Kidney (tissue), 14 donors: Measurements from ENCODE around the gene RGS6. TPM values are rescaled to one million over a fixed set of nuclear protein-coding genes. Genes with fewer than 3 reads are reported as not detected.

Experiments
- DNase-seq, 5 donors: peaks; one replicate each; pipeline ENCODE4 v3.0.0-alpha.2; 2013 to 2020
- FAIRE-seq: peaks from 2 replicates; lab custom pipeline; 2012; peaks lifted over from hg19 to GRCh38; lab: Jason Lieb, UNC
- H3K27ac ChIP-seq, 2 donors: one replicate each; pipeline ENCODE4 v1.7.0; 2013; ENCODE audit warnings: low read depth in 2 of 2, low read length in 2 of 2, inconsistent platforms in 1 of 2
- H3K27me3 ChIP-seq: one replicate; pipeline ENCODE4 v1.7.1; 2013; ENCODE audit warnings: low read length, inconsistent platforms; ENCODE audit not compliant: control insufficient read depth, insufficient read depth
- H3K36me3 ChIP-seq, 3 donors: one replicate each; pipeline versions ENCODE4 v1.7.0 to v1.7.1; 2013; ENCODE audit warnings: low read length in 3 of 3, control low read depth in 1 of 3, inconsistent platforms in 1 of 3; ENCODE audit not compliant: insufficient read depth in 3 of 3, control insufficient read depth in 2 of 3
- H3K4me1 ChIP-seq, 3 donors: one replicate each; pipeline versions ENCODE4 v1.7.0 to v1.7.1; 2013; ENCODE audit warnings: low read length in 3 of 3, inconsistent platforms in 1 of 3, low read depth in 1 of 3; ENCODE audit not compliant: control insufficient read depth in 2 of 3, insufficient read depth in 2 of 3
- H3K4me3 ChIP-seq, 3 donors: one replicate each; pipeline versions ENCODE4 v1.7.0 to v1.8.1; 2013; ENCODE audit warnings: low read length in 3 of 3, control low read depth in 1 of 3, inconsistent platforms in 1 of 3
- H3K9ac ChIP-seq, 3 donors: one replicate each; pipeline versions ENCODE4 v1.7.0 to v1.7.1; 2013; ENCODE audit warnings: low read length in 3 of 3, control low read depth in 1 of 3, inconsistent platforms in 1 of 3
- H3K9me3 ChIP-seq, 3 donors: one replicate each; pipeline versions ENCODE4 v1.7.0 to v1.7.1; 2013; ENCODE audit warnings: low read length in 3 of 3, control low read depth in 1 of 3, inconsistent platforms in 1 of 3; ENCODE audit not compliant: control insufficient read depth in 2 of 3, insufficient read depth in 1 of 3
- intact Hi-C: fragments of 100-400 bp; cut with DNase I; formaldehyde crosslinking; loops from one replicate; pipeline ENCODE4 v1.11.1; 2022
- polyA plus RNA-seq: library from polyadenylated mRNA; stranded (reverse); fragments of 350-450 nt; fragmentation: Illumina TruSeq; extraction: RNeasy Lipid Tissue Mini Kit (QIAGEN cat#74804); gene quantifications from one replicate; pipeline ENCODE4 v1.2.3, GENCODE V29; 2014; ENCODE audit warnings: low read depth, low replicate concordance; ENCODE audit not compliant: insufficient read depth
- total RNA-seq: library from RNA; stranded (reverse); fragmentation: NEBNext Ultra II Directional; extraction: Animal tissue kit (Norgen Biotek cat#: 25700); gene quantifications from one replicate; pipeline ENCODE4 v1.2.1, GENCODE V29; 2021
- TF ChIP-seq, protein P1 (sequence below): IDR thresholded peaks from 3 replicates; pipeline ENCODE4 v1.5.1; 2012; ENCODE audit warnings: mild to moderate bottlenecking, moderate library complexity, borderline replicate concordance; ENCODE audit not compliant: insufficient read depth; ENCODE audit errors: extremely low read depth
- donor health status: control.
- donor health status: control.
- donor health status: control.
- donor health status: control.
- donor health status: control.
- donor health status: DM: yes; HTN: yes; CAD: no.
- donor health status: Normal renal cell carcinoma (clear cell type).

RGS6 gene
- total and polyA plus RNA-seq, 2 donors from 2014 or later = 1.1 to 1.4 TPM

DNA sequence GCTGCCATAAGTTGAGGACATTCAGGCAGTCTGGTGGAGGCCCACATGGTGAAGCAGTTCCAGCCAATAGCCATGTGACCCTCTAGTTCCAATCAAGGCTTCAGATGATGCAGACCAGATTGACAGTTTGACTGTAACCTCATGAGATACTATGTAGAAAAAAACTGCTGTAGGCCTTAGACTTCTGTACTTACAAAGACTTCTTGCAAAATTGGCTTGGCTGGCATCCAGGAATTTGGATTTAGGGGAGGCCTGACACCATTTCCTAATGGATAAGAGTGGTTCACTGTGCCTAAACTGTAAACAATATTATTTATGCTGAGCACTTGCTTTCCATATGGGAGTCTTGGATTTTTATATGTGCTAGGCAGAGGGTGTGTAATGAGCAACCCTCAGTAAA lies 76.4 kb downstream of the RGS6 start:
- no peak overlapping the region for H3K27ac ChIP-seq
- intact Hi-C loops = no loop called here
- no peaks in the 10 kb centered on the region for H3K9me3 ChIP-seq
- FAIRE-seq = no peak
- H3K9ac ChIP-seq = no peak overlapping the region
- H3K4me1 ChIP-seq = no peaks in the 10 kb centered on the region
- peak in 2 of 5 donors; percentile 12 to 52 for DNase-seq
- no peaks in the 10 kb centered on the region for H3K36me3 ChIP-seq
- TF ChIP-seq, protein P1, sequence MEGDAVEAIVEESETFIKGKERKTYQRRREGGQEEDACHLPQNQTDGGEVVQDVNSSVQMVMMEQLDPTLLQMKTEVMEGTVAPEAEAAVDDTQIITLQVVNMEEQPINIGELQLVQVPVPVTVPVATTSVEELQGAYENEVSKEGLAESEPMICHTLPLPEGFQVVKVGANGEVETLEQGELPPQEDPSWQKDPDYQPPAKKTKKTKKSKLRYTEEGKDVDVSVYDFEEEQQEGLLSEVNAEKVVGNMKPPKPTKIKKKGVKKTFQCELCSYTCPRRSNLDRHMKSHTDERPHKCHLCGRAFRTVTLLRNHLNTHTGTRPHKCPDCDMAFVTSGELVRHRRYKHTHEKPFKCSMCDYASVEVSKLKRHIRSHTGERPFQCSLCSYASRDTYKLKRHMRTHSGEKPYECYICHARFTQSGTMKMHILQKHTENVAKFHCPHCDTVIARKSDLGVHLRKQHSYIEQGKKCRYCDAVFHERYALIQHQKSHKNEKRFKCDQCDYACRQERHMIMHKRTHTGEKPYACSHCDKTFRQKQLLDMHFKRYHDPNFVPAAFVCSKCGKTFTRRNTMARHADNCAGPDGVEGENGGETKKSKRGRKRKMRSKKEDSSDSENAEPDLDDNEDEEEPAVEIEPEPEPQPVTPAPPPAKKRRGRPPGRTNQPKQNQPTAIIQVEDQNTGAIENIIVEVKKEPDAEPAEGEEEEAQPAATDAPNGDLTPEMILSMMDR = no peak
- no peaks in the 10 kb centered on the region for H3K27me3 ChIP-seq
- no peak overlapping the region for H3K4me3 ChIP-seq

DNA sequence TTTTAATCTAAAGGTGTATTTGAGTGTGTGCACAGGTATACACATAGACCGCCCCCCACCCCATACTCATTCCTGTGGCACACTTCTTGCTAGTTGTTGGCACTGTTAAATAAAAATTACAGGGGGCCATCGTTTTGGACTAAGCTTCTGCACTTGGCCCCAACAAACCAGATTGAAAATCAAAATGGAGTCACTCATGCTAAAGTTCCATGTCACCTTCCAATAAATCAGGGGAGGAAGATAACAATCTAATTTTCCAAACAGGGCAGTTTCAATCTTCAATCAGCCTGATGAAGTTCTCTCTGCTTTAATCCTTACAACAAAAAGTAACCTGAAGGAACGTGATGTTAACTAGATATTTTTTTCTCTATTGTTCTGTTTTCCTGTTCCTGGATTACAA lies 78.2 kb downstream of the RGS6 start:
- Histone ChIP-seq H3K27ac (no peak overlapping the region), H3K4me1 (no peaks in the 10 kb centered on the region), H3K4me3 (no peak overlapping the region), H3K36me3 (no peaks in the 10 kb centered on the region), H3K9ac (no peak overlapping the region), H3K9me3 (no peaks in the 10 kb centered on the region), H3K27me3 (no peaks in the 10 kb centered on the region)
- intact Hi-C loops = no loop called here
- FAIRE-seq (no peak), DNase-seq (no peak)
- TF ChIP-seq, protein P1 = no peak

DNA sequence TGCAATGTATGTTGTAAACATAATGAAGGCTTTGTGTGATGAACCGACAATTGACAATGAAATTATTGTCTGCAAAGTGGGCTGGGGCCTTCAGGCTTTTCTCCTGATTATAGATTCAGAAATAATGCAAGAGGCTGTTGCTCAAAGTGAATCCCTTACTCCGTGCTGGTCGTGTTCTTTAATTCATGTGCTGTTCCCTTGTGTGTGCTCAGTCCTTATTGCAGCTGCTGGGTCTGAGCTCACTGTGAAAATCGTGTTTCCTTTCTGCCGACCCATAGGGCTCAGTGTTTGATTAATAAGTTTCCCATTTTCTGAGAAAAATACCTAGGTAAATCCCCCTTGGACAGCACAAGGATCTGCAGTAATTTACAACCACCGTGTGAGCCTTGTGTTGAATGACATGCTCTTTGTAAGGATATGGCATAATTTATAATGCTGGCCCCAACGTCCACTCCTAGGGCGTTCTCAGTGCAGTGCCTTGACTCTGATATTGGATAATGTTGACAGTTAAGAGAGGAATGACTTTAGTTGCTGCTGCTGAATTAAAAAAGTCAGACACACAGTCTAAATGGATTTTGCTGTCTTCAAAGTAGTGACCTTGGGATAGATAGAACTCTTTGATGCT lies 81.6 kb downstream of the RGS6 start:
- H3K4me3 ChIP-seq = no peak overlapping the region
- H3K9ac ChIP-seq = no peak overlapping the region
- DNase-seq (no peak), FAIRE-seq (no peak)
- H3K27ac ChIP-seq = no peak overlapping the region
- TF ChIP-seq, protein P1 = no peak
- no peaks in the 10 kb centered on the region for H3K36me3 ChIP-seq
- intact Hi-C loops = no loop called here
- H3K4me1 ChIP-seq = no peaks in the 10 kb centered on the region
- H3K9me3 ChIP-seq = no peaks in the 10 kb centered on the region
- H3K27me3 ChIP-seq = no peaks in the 10 kb centered on the region

DNA sequence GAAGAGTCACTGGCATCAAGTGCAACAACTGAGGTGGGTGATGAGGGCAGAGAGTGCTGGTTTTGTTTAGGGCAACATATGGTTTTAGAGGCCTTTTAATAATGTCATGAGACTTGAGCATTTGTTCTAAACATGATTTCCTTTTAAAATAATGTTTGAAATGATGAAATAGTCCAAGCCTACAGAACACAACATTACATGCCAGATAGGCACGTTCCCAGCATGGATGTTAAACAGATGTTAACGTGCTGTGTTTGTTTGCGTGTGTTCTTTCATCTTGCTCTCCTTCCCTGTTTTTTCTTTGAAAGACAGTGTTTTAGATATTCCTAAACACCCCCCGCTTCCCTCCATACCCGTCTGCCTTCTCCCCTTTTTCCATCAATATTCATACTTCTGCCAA lies 82.3 kb downstream of the RGS6 start:
- Histone ChIP-seq H3K9me3 (no peaks in the 10 kb centered on the region), H3K4me3 (no peak overlapping the region), H3K4me1 (no peaks in the 10 kb centered on the region), H3K36me3 (no peaks in the 10 kb centered on the region), H3K27me3 (no peaks in the 10 kb centered on the region), H3K9ac (no peak overlapping the region), H3K27ac (no peak overlapping the region)
- no peak for FAIRE-seq
- no peak for DNase-seq
- intact Hi-C loops = no loop called here
- TF ChIP-seq, protein P1 = no peak
